ENCODE results near the gene SHFL. TPM values are rescaled to one million over a fixed set of nuclear protein-coding genes. Genes with fewer than 3 reads are reported as not detected.

SHFL gene
- total RNA-seq, 4 donors from 2014 or later = 2.2 to 11.2 (median 2.8) TPM

GRCh38 chr19:10137751-10138682 is 51.9 kb downstream of the SHFL start:
- in situ Hi-C loops (cut with MboI; ENCODE audit: low sequenced_read_pairs in 4 of 4) (no loop called here), intact Hi-C loops (cut with DNase I; ENCODE audit: low total_unique reads) (no loop called here)
- ATAC-seq (no peak), DNase-seq (no peak)
- TF ChIP-seq CTCF (IDR thresholded peaks at IDR 0.05 in 4 of 5, conservative IDR thresholded peaks at IDR 0.05 in 1 of 5) (no peak), POLR2A (IDR thresholded peaks at IDR 0.05) (no peak)
- H3K27me3 ChIP-seq = no peaks in the 10 kb centered on the region
- peaks cover 0 to 59% of the 10 kb centered on the region in 2 donors for H3K36me3 ChIP-seq
- H3K4me3 ChIP-seq = no peak overlapping the region
- no peaks in the 10 kb centered on the region for H3K9me3 ChIP-seq
- H3K4me1 ChIP-seq = no peaks in the 10 kb centered on the region
- H3K27ac ChIP-seq = no peak overlapping the region

GRCh38 chr19:10138879-10139795 is 53.0 kb downstream of the SHFL start:
- TF ChIP-seq CTCF (IDR thresholded peaks at IDR 0.05 in 4 of 5, conservative IDR thresholded peaks at IDR 0.05 in 1 of 5) = no peak
- no peak for TF ChIP-seq POLR2A (IDR thresholded peaks at IDR 0.05)
- in situ Hi-C loops (cut with MboI; ENCODE audit: low sequenced_read_pairs in 4 of 4) = no loop called here
- H3K9me3 ChIP-seq = no peaks in the 10 kb centered on the region
- no peaks in the 10 kb centered on the region for H3K27me3 ChIP-seq
- no peak for DNase-seq
- no peaks in the 10 kb centered on the region for H3K4me1 ChIP-seq
- H3K4me3 ChIP-seq = no peak overlapping the region
- intact Hi-C loops (cut with DNase I; ENCODE audit: low total_unique reads) = no loop called here
- H3K27ac ChIP-seq = no peak overlapping the region
- no peak for ATAC-seq
- peaks cover 0 to 70% of the 10 kb centered on the region in 2 donors for H3K36me3 ChIP-seq

- Histone ChIP-seq H3K27ac (no peak overlapping the region), H3K4me3 (no peak overlapping the region), H3K36me3 (peaks cover 0 to 77% of the 10 kb centered on the region in 2 donors), H3K27me3 (no peaks in the 10 kb centered on the region), H3K4me1 (no peaks in the 10 kb centered on the region), H3K9me3 (no peaks in the 10 kb centered on the region)
- ATAC-seq (no peak), DNase-seq (no peak)
- intact Hi-C loops (cut with DNase I; ENCODE audit: low total_unique reads) = no loop called here
- in situ Hi-C loops (cut with MboI; ENCODE audit: low sequenced_read_pairs in 4 of 4) = no loop called here
- no peak for TF ChIP-seq POLR2A (IDR thresholded peaks at IDR 0.05)
- no peak for TF ChIP-seq CTCF (IDR thresholded peaks at IDR 0.05 in 4 of 5, conservative IDR thresholded peaks at IDR 0.05 in 1 of 5)
Observed at GRCh38 chr19:10139952-10140351, 53.8 kb downstream of the SHFL start.

GRCh38 chr19:10141479-10141878 is 55.4 kb downstream of the SHFL start:
- no peaks in the 10 kb centered on the region for H3K4me1 ChIP-seq
- no peak overlapping the region for H3K4me3 ChIP-seq
- no peaks in the 10 kb centered on the region for H3K9me3 ChIP-seq
- intact Hi-C loops (cut with DNase I; ENCODE audit: low total_unique reads) (no loop called here), in situ Hi-C loops (cut with MboI; ENCODE audit: low sequenced_read_pairs in 4 of 4) (no loop called here)
- TF ChIP-seq POLR2A (IDR thresholded peaks at IDR 0.05) = no peak
- no peak for TF ChIP-seq CTCF (IDR thresholded peaks at IDR 0.05 in 4 of 5, conservative IDR thresholded peaks at IDR 0.05 in 1 of 5)
- DNase-seq (no peak), ATAC-seq (no peak)
- no peaks in the 10 kb centered on the region for H3K27me3 ChIP-seq
- H3K27ac ChIP-seq = no peak overlapping the region
- peaks cover 0 to 83% of the 10 kb centered on the region in 2 donors for H3K36me3 ChIP-seq

Data from gastrocnemius medialis (tissue), 4 donors.